Calu3 (cell line): ENCODE data around the gene WDR44. TPM values are rescaled to one million over a fixed set of nuclear protein-coding genes. Genes with fewer than 3 reads are reported as not detected.
"Not testable (repeated sequence)": the region's sequence is repeated elsewhere in the genome, so short reads cannot be mapped to it uniquely, and the experiment has no call there.

Source experiments
- Bru-seq: library from RNA; stranded (reverse); fragments of 400-500 nt; gene quantifications from one replicate; lab custom pipeline; 2021; lab: Mats Ljungman, UMichigan
- BruChase-seq, 2 experiments: library from RNA; stranded (reverse); fragments of 400-500 nt; gene quantifications; one replicate each; lab custom pipeline; 2021; lab: Mats Ljungman, UMichigan
- BruUV-seq: library from RNA; stranded (reverse); fragments of 400-500 nt; replicated peaks from 2 replicates; lab custom pipeline; 2021; lab: Mats Ljungman, UMichigan
- CTCF ChIA-PET: fragments of 300-600 bp; sonication (Branson Sonifier 250); formaldehyde crosslinking; loops from one replicate; lab custom pipeline; 2022; ENCODE audit warnings: antibody characterized with exemption; lab: Charles Lee
- DNase-seq: peaks from one replicate; pipeline ENCODE4 v3.0.0; 2022
- H3K27ac Mint-ChIP-seq: one replicate; pipeline ENCODE4 v1.8.0; 2022; ENCODE audit warnings: mixed read lengths; ENCODE audit not compliant: unreplicated experiment
- H3K27me3 Mint-ChIP-seq: one replicate; pipeline ENCODE4 v1.8.0; 2022; ENCODE audit warnings: mixed read lengths; ENCODE audit not compliant: unreplicated experiment
- H3K36me3 Mint-ChIP-seq: one replicate; pipeline ENCODE4 v1.8.0; 2022; ENCODE audit warnings: mild to moderate bottlenecking, moderate library complexity, mixed read lengths; ENCODE audit not compliant: insufficient read depth, unreplicated experiment
- H3K4me1 Mint-ChIP-seq: one replicate; pipeline ENCODE4 v1.8.0; 2022; ENCODE audit warnings: mild to moderate bottlenecking, low read depth, mixed read lengths; ENCODE audit not compliant: unreplicated experiment
- H3K4me3 Mint-ChIP-seq: one replicate; pipeline ENCODE4 v1.8.0; 2022; ENCODE audit warnings: mild to moderate bottlenecking, low read depth, moderate library complexity, mixed read lengths; ENCODE audit not compliant: unreplicated experiment
- H3K9me3 Mint-ChIP-seq: one replicate; pipeline ENCODE4 v1.8.0; 2022; ENCODE audit warnings: low read depth, mixed read lengths; ENCODE audit not compliant: unreplicated experiment
- intact Hi-C: fragments of 100-400 bp; cut with micrococcal nuclease; formaldehyde crosslinking; loops from one replicate; pipeline ENCODE4 v1.10.0; 2022; ENCODE audit not compliant: unreplicated experiment
- long read RNA-seq: library from polyadenylated mRNA; stranded (forward); transcript quantifications from one replicate; pipeline ENCODE4 v2.0.0, GENCODE V29; 2022
- total RNA-seq: library from RNA; stranded (reverse); gene quantifications from 2 replicates; pipeline ENCODE4 v1.2.3, GENCODE V29; 2022
- TF ChIP-seq, protein P1 (sequence below): fragments of 200-600 bp; IDR thresholded peaks from one replicate; pipeline ENCODE4 v1.8.0; 2022; ENCODE audit warnings: antibody characterized with exemption; ENCODE audit not compliant: unreplicated experiment

WDR44 gene, protein sequence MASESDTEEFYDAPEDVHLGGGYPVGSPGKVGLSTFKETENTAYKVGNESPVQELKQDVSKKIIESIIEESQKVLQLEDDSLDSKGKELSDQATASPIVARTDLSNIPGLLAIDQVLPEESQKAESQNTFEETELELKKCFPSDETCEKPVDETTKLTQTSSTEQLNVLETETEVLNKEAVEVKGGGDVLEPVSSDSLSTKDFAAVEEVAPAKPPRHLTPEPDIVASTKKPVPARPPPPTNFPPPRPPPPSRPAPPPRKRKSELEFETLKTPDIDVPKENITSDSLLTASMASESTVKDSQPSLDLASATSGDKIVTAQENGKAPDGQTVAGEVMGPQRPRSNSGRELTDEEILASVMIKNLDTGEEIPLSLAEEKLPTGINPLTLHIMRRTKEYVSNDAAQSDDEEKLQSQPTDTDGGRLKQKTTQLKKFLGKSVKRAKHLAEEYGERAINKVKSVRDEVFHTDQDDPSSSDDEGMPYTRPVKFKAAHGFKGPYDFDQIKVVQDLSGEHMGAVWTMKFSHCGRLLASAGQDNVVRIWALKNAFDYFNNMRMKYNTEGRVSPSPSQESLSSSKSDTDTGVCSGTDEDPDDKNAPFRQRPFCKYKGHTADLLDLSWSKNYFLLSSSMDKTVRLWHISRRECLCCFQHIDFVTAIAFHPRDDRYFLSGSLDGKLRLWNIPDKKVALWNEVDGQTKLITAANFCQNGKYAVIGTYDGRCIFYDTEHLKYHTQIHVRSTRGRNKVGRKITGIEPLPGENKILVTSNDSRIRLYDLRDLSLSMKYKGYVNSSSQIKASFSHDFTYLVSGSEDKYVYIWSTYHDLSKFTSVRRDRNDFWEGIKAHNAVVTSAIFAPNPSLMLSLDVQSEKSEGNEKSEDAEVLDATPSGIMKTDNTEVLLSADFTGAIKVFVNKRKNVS
- total RNA-seq (15.1 and 15.8 TPM in 2 replicates), Bru-seq, nascent RNA (percentile 74 among the genes with signal in this experiment), BruChase-seq, experiment 1, labeled RNA remaining after a 6-hour chase (percentile 67 among the genes with signal in this experiment), BruChase-seq, experiment 2, labeled RNA remaining after a 2-hour chase (percentile 72 among the genes with signal in this experiment)
- long read RNA-seq, full-length matches to known transcripts = 15 of 28 reads
- long read RNA-seq, partial matches to known transcripts = 4 of 28 reads
- long read RNA-seq, other reads (novel, unspliced or antisense) = 9 of 28 reads

DNA sequence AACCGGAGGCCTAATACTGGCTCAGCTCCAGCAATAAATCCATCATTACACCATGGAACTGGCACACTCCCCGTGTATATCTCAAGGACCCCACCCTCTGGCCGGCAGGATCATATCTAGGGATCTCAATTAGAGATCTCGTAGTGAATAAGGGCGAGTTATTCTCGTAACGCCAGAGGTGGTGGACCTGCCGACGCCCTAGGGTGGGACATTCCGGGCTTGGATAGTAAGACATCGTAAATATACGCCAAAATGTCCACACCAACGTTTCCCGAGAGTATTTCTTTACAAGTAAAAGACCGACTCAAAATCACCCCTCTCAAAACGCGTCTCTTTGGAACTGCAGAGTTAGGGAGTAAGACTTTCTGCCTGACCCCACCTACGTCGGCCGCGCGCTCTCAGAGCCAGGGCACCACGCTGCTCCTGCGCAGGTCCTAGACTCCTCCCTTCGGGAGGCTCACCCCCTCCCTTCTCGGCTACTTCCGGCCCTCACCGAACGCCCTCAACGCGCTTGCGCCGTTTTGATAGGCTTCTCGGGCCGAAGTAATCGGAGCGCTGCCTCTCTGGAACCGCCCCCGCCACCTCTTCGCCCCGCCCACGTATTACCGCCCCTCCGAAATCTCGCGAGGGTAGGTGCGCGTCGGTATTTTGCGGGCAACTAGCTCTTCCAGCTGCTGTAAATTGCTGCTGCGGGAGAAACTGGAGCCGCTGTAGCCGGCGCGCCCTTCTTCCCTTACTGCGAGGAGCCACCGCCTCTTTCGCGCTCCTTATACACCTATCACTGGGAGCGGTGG, at the start of gene WDR44:
Gene WDR44, plus strand, starts transcription at position 643 of the 794 bp plus-strand sequence. CDS start 398 bp downstream, outside the sequence.
- TSS peak; percentile 93 for BruUV-seq
- intact Hi-C loops = no loop called here
- peak; percentile 93 for DNase-seq
- H3K36me3 Mint-ChIP-seq = peaks cover 26% of the 10 kb centered on the region
- TF ChIP-seq, protein P1, sequence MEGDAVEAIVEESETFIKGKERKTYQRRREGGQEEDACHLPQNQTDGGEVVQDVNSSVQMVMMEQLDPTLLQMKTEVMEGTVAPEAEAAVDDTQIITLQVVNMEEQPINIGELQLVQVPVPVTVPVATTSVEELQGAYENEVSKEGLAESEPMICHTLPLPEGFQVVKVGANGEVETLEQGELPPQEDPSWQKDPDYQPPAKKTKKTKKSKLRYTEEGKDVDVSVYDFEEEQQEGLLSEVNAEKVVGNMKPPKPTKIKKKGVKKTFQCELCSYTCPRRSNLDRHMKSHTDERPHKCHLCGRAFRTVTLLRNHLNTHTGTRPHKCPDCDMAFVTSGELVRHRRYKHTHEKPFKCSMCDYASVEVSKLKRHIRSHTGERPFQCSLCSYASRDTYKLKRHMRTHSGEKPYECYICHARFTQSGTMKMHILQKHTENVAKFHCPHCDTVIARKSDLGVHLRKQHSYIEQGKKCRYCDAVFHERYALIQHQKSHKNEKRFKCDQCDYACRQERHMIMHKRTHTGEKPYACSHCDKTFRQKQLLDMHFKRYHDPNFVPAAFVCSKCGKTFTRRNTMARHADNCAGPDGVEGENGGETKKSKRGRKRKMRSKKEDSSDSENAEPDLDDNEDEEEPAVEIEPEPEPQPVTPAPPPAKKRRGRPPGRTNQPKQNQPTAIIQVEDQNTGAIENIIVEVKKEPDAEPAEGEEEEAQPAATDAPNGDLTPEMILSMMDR = no peak
- peak within 1 kb of the TSS; percentile 94 for H3K4me3 Mint-ChIP-seq
- H3K27me3 Mint-ChIP-seq = no peaks in the 10 kb centered on the region
- peak within 1 kb of the TSS; percentile 95 for H3K27ac Mint-ChIP-seq
- CTCF ChIA-PET = no interaction called here
- H3K9me3 Mint-ChIP-seq = no peaks in the 10 kb centered on the region
- peaks cover 10% of the 10 kb centered on the region for H3K4me1 Mint-ChIP-seq

GRCh38 chrX:118305827-118306226, 40.1 kb upstream of the WDR44 start:
- H3K9me3 Mint-ChIP-seq, H3K27me3 Mint-ChIP-seq, H3K4me3 Mint-ChIP-seq, H3K4me1 Mint-ChIP-seq, intact Hi-C loops, BruUV-seq, H3K36me3 Mint-ChIP-seq, CTCF ChIA-PET, DNase-seq, H3K27ac Mint-ChIP-seq: not testable (repeated sequence)

GRCh38 chrX:118315529-118315928, 30.4 kb upstream of the WDR44 start:
- intact Hi-C loops = no loop called here
- no peaks in the 10 kb centered on the region for H3K4me1 Mint-ChIP-seq
- BruUV-seq = no TSS peak
- no peak overlapping the region for H3K4me3 Mint-ChIP-seq
- peaks cover 29% of the 10 kb centered on the region for H3K27me3 Mint-ChIP-seq
- H3K27ac Mint-ChIP-seq = no peak overlapping the region
- TF ChIP-seq, protein P1 = no peak
- no peak for DNase-seq
- no peaks in the 10 kb centered on the region for H3K9me3 Mint-ChIP-seq
- no peaks in the 10 kb centered on the region for H3K36me3 Mint-ChIP-seq
- CTCF ChIA-PET = no interaction called here

DNA sequence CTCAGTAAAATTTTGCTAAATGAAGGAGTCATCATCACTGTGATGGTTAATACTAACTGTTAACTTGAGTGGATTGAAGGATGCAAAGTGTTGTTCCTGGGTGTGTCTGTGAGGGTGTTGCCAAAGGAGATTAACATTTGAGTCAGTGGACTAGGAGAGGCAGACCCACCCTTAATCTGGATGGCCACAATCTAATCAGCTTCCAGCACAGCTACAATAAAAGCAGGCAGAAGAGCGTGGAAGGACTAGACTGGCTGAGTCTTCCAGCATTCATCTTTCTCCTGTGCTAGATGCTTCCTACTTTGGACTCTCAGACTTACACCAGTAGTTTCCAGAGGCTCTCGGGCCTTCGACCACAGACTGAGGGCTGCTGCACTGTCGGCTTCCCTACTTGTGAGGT, 21.3 kb upstream of the WDR44 start:
- BruUV-seq = no TSS peak
- H3K4me1 Mint-ChIP-seq = no peaks in the 10 kb centered on the region
- CTCF ChIA-PET = interaction anchor here (0.6 kb wide), 1 partner anchor 23 kb away, joined by 5 read pairs; no protein-coding TSS in a partner anchor
- intact Hi-C loops = no loop called here
- no peaks in the 10 kb centered on the region for H3K9me3 Mint-ChIP-seq
- H3K27ac Mint-ChIP-seq = no peak overlapping the region
- H3K36me3 Mint-ChIP-seq = no peaks in the 10 kb centered on the region
- TF ChIP-seq, protein P1 = no peak
- DNase-seq = no peak
- peaks cover 9% of the 10 kb centered on the region for H3K27me3 Mint-ChIP-seq
- H3K4me3 Mint-ChIP-seq = no peak overlapping the region
